ENCODE results near the gene DMBT1.

DMBT1 gene

GRCh38 chr10:122561792-122562191 is 1.2 kb downstream of the DMBT1 start:
- no peak for TF ChIP-seq CTCF (IDR thresholded peaks at IDR 0.05; ENCODE audit: borderline replicate concordance, insufficient read depth, low read depth, low read length)
- H3K4me3 ChIP-seq (ENCODE audit: low read depth, low read length) = no peak overlapping the region

GRCh38 chr10:122564980-122565379 is 4.4 kb downstream of the DMBT1 start:
- no peak overlapping the region for H3K4me3 ChIP-seq (ENCODE audit: low read depth, low read length)
- no peak for TF ChIP-seq CTCF (IDR thresholded peaks at IDR 0.05; ENCODE audit: borderline replicate concordance, insufficient read depth, low read depth, low read length)

- H3K4me3 ChIP-seq (ENCODE audit: low read depth, low read length) = no peak overlapping the region
- TF ChIP-seq CTCF (IDR thresholded peaks at IDR 0.05; ENCODE audit: borderline replicate concordance, insufficient read depth, low read depth, low read length) = peak; percentile 72
Observed at GRCh38 chr10:122565766-122566206, 5.2 kb downstream of the DMBT1 start.

- no peak for TF ChIP-seq CTCF (IDR thresholded peaks at IDR 0.05; ENCODE audit: borderline replicate concordance, insufficient read depth, low read depth, low read length)
- no peak overlapping the region for H3K4me3 ChIP-seq (ENCODE audit: low read depth, low read length)
Observed at GRCh38 chr10:122566632-122567031, 6.1 kb downstream of the DMBT1 start.

- H3K4me3 ChIP-seq (ENCODE audit: low read depth, low read length) = no peak overlapping the region
- peak; percentile 80 for TF ChIP-seq CTCF (IDR thresholded peaks at IDR 0.05; ENCODE audit: borderline replicate concordance, insufficient read depth, low read depth, low read length)
Observed at GRCh38 chr10:122567056-122567660, 6.6 kb downstream of the DMBT1 start.

- H3K4me3 ChIP-seq (ENCODE audit: low read depth, low read length) = no peak overlapping the region
- no peak for TF ChIP-seq CTCF (IDR thresholded peaks at IDR 0.05; ENCODE audit: borderline replicate concordance, insufficient read depth, low read depth, low read length)
Observed at GRCh38 chr10:122568551-122568950, 8.0 kb downstream of the DMBT1 start.

- TF ChIP-seq CTCF (IDR thresholded peaks at IDR 0.05; ENCODE audit: borderline replicate concordance, insufficient read depth, low read depth, low read length) = no peak
- H3K4me3 ChIP-seq (ENCODE audit: low read depth, low read length) = no peak overlapping the region
Observed at GRCh38 chr10:122570920-122571319, 10.4 kb downstream of the DMBT1 start.
